ENCODE data around the gene FES. TPM values are rescaled to one million over a fixed set of nuclear protein-coding genes. Genes with fewer than 3 reads are reported as not detected.

FES gene
- total RNA-seq, 2 experiments from 2014 or later: 3.2 to 3.3 TPM

DNA sequence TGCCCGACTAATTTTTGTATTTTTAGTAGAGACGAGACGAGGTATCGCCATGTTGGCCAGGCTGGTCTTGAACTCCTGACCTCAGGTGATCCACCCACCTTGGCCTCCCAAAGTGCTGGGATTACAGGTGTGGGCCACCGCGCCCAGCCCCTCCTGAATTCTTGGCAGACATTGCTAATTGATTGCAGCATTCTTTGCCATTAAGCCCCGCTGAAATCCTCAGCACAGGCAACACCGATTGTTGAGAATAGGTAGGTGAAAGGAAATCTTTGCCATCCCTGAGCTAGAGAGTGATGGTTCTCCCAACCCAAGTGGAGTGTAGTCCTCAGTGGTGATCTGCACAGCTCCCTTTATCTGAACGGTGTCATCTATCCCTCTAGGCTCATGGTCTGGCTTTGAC lies 20.4 kb downstream of the FES start:
- BruUV-seq (replicated peaks): no TSS peak
- Histone ChIP-seq H4K20me1 (ENCODE audit: insufficient read depth, low read length) (no peaks in the 10 kb centered on the region), H3K4me3 (ENCODE audit: low read depth, low read length, poor library complexity, severe bottlenecking) (no peak overlapping the region), H3K9me2 (ENCODE audit: insufficient read depth, low read length) (no peaks in the 10 kb centered on the region), H2AFZ (ENCODE audit: low read length) (no peak overlapping the region), H3K27ac (ENCODE audit: low read depth, low read length, poor library complexity, severe bottlenecking) (no peak overlapping the region), H3K4me2 (ENCODE audit: low read length) (no peak overlapping the region), H3K9me3 (ENCODE audit: low read length) (no peaks in the 10 kb centered on the region), H3K36me3 (ENCODE audit: insufficient read depth, low read length) (no peaks in the 10 kb centered on the region), H3K79me2 (ENCODE audit: insufficient read depth, low read depth, low read length) (no peaks in the 10 kb centered on the region), H3K4me1 (ENCODE audit: insufficient read depth, low read length, poor library complexity, severe bottlenecking) (peaks cover 22% of the 10 kb centered on the region)
- TF ChIP-seq, protein P1, sequence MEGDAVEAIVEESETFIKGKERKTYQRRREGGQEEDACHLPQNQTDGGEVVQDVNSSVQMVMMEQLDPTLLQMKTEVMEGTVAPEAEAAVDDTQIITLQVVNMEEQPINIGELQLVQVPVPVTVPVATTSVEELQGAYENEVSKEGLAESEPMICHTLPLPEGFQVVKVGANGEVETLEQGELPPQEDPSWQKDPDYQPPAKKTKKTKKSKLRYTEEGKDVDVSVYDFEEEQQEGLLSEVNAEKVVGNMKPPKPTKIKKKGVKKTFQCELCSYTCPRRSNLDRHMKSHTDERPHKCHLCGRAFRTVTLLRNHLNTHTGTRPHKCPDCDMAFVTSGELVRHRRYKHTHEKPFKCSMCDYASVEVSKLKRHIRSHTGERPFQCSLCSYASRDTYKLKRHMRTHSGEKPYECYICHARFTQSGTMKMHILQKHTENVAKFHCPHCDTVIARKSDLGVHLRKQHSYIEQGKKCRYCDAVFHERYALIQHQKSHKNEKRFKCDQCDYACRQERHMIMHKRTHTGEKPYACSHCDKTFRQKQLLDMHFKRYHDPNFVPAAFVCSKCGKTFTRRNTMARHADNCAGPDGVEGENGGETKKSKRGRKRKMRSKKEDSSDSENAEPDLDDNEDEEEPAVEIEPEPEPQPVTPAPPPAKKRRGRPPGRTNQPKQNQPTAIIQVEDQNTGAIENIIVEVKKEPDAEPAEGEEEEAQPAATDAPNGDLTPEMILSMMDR (conservative IDR thresholded peaks at IDR 0.05; ENCODE audit: low read length): no peak
- TF ChIP-seq EZH2phosphoT487 (IDR thresholded peaks at IDR 0.05; ENCODE audit: borderline replicate concordance, low read depth, low read length): no peak
- ChIA-PET POLR2A (interaction anchor here (0.6 to 4.5 kb wide), 4 partner anchors 26 to 1028 kb away, joined by 3 to 24 read pairs (median 3); no protein-coding TSS in a partner anchor), CTCF (ENCODE audit: unreplicated experiment) (interaction anchor here (1.2 kb wide), 1 partner anchor 26 kb away, joined by 3 read pairs; no protein-coding TSS in a partner anchor)
- intact Hi-C loops (cut with micrococcal nuclease; ENCODE audit: unreplicated experiment): no loop called here
- DNase-seq (ENCODE audit: low spot score): no peak

- intact Hi-C loops (cut with micrococcal nuclease; ENCODE audit: unreplicated experiment): no loop called here
- ChIA-PET POLR2A (interaction anchor here (0.6 to 4.5 kb wide), 4 partner anchors 13 to 1027 kb away, joined by 3 to 24 read pairs (median 3); no protein-coding TSS in a partner anchor), CTCF (ENCODE audit: unreplicated experiment) (interaction anchor here (1.1 to 1.2 kb wide), 2 partner anchors 26 to 27 kb away, joined by 3 read pairs; partner anchors contain the start of gene HDDC3)
- no TSS peak for BruUV-seq (replicated peaks)
- no peak for TF ChIP-seq EZH2phosphoT487 (IDR thresholded peaks at IDR 0.05; ENCODE audit: borderline replicate concordance, low read depth, low read length)
- TF ChIP-seq, protein P1 (conservative IDR thresholded peaks at IDR 0.05; ENCODE audit: low read length): no peak
- H3K4me1 ChIP-seq (ENCODE audit: insufficient read depth, low read length, poor library complexity, severe bottlenecking): peaks cover 22% of the 10 kb centered on the region
- no peaks in the 10 kb centered on the region for H4K20me1 ChIP-seq (ENCODE audit: insufficient read depth, low read length)
- H3K9me2 ChIP-seq (ENCODE audit: insufficient read depth, low read length): no peaks in the 10 kb centered on the region
- DNase-seq (ENCODE audit: low spot score): no peak
- H3K4me2 ChIP-seq (ENCODE audit: low read length): no peak overlapping the region
- no peaks in the 10 kb centered on the region for H3K79me2 ChIP-seq (ENCODE audit: insufficient read depth, low read depth, low read length)
- no peaks in the 10 kb centered on the region for H3K9me3 ChIP-seq (ENCODE audit: low read length)
- no peaks in the 10 kb centered on the region for H3K36me3 ChIP-seq (ENCODE audit: insufficient read depth, low read length)
- no peak overlapping the region for H2AFZ ChIP-seq (ENCODE audit: low read length)
- no peak overlapping the region for H3K27ac ChIP-seq (ENCODE audit: low read depth, low read length, poor library complexity, severe bottlenecking)
- no peak overlapping the region for H3K4me3 ChIP-seq (ENCODE audit: low read depth, low read length, poor library complexity, severe bottlenecking)
Observed at GRCh38 chr15:90905306-90906180, 21.2 kb downstream of the FES start.

Measured in OCI-LY7 (cell line).